HG03095 (cell line): ENCODE results near the gene MAD1L1.

Source experiments
- ATAC-seq: cut with Tn5 transposase; IDR thresholded peaks from one replicate; pipeline ENCODE4 v1.9.1; 2021; ENCODE audit warnings: moderate library complexity; ENCODE audit not compliant: unreplicated experiment

Gene MAD1L1

GRCh38 chr7:2141651-2142050 lies 91.1 kb downstream of the MAD1L1 start:
- no peak for ATAC-seq

- ATAC-seq: no peak
Measured at GRCh38 chr7:2141021-2141410, 91.7 kb downstream of the MAD1L1 start.

GRCh38 chr7:2140216-2141020 lies 92.3 kb downstream of the MAD1L1 start:
- no peak for ATAC-seq

GRCh38 chr7:2139004-2139699 lies 93.6 kb downstream of the MAD1L1 start:
- no peak for ATAC-seq

- ATAC-seq: no peak
Measured at GRCh38 chr7:2138146-2138765, 94.5 kb downstream of the MAD1L1 start.

GRCh38 chr7:2134740-2135139 lies 98.0 kb downstream of the MAD1L1 start:
- no peak for ATAC-seq

- no peak for ATAC-seq
Measured at GRCh38 chr7:2132243-2132642, 100.5 kb downstream of the MAD1L1 start.

- no peak for ATAC-seq
Measured at GRCh38 chr7:2131800-2132199, 100.9 kb downstream of the MAD1L1 start.

- ATAC-seq: no peak
Measured at GRCh38 chr7:2131341-2131740, 101.4 kb downstream of the MAD1L1 start.

GRCh38 chr7:2130096-2130375 lies 102.7 kb downstream of the MAD1L1 start:
- no peak for ATAC-seq

- ATAC-seq: no peak
Measured at GRCh38 chr7:2129323-2130095, 103.2 kb downstream of the MAD1L1 start.

- ATAC-seq: no peak
Measured at GRCh38 chr7:2128601-2129322, 104.0 kb downstream of the MAD1L1 start.

GRCh38 chr7:2126621-2127020 lies 106.1 kb downstream of the MAD1L1 start:
- no peak for ATAC-seq

- no peak for ATAC-seq
Measured at GRCh38 chr7:2125931-2126330, 106.8 kb downstream of the MAD1L1 start.

- no peak for ATAC-seq
Measured at GRCh38 chr7:2124604-2125345, 108.0 kb downstream of the MAD1L1 start.

GRCh38 chr7:2123916-2124315 lies 108.8 kb downstream of the MAD1L1 start:
- no peak for ATAC-seq

GRCh38 chr7:2123360-2123759 lies 109.4 kb downstream of the MAD1L1 start:
- no peak for ATAC-seq

GRCh38 chr7:2122651-2123050 lies 110.1 kb downstream of the MAD1L1 start:
- no peak for ATAC-seq

- no peak for ATAC-seq
Measured at GRCh38 chr7:2120841-2121830, 111.6 kb downstream of the MAD1L1 start.
